Mucosa of descending colon (tissue), 3 donors: ENCODE results near the gene KRTAP10-9. TPM values are rescaled to one million over a fixed set of nuclear protein-coding genes. Genes with fewer than 3 reads are reported as not detected.

Experiments used
- ATAC-seq: fragments of 200-7000 bp; cut with Tn5 transposase; one replicate; pipeline ENCODE4 v1.9.1; 2020; ENCODE audit warnings: mild to moderate bottlenecking, moderate library complexity
- DNase-seq, 3 donors: peaks; one replicate each; pipeline ENCODE4 v3.0.0-alpha.2; 2020
- H3K36me3 ChIP-seq: fragments of 200-600 bp; one replicate; pipeline ENCODE4 v1.8.0; 2021; ENCODE audit warnings: low read depth, mild to moderate bottlenecking
- H3K4me1 ChIP-seq: fragments of 200-600 bp; one replicate; pipeline ENCODE4 v1.8.0; 2021; ENCODE audit warnings: low read depth, mild to moderate bottlenecking
- H3K4me3 ChIP-seq: fragments of 200-600 bp; one replicate; pipeline ENCODE4 v1.8.0; 2021; ENCODE audit warnings: mild to moderate bottlenecking
- H3K9me3 ChIP-seq: fragments of 200-600 bp; one replicate; pipeline ENCODE4 v1.8.0; 2021; ENCODE audit warnings: mild to moderate bottlenecking
- intact Hi-C, 2 donors: fragments of 100-400 bp; cut with DNase I in 1 of 2; cut with micrococcal nuclease in 1 of 2; formaldehyde crosslinking; loops; one replicate each; pipeline versions ENCODE4 v1.11.0 to v1.11.1; 2022; cut with DNase I, micrococcal nuclease
- total RNA-seq, 3 donors: library from RNA; stranded (reverse); fragmentation: NEBNext Ultra II Directional in 2 of 3; extraction: Animal tissue kit (Norgen Biotek cat#: 25700) in 2 of 3; gene quantifications; one replicate each; pipeline versions ENCODE4 v1.2.1 to v1.2.4, GENCODE V29; 2021 to 2023
- TF ChIP-seq, protein P1 (sequence below): fragments of 200-600 bp; IDR thresholded peaks from one replicate; pipeline ENCODE4 v1.8.0; 2022; ENCODE audit warnings: antibody characterized with exemption, mild to moderate bottlenecking
- donor health status: DM: no; HTN: no; CAD: no; lungs with moderate emphysema.
- donor health status: DM: no; HTN: no; CAD: no.
- donor health status: DM: no; HTN: yes; CAD: no.

KRTAP10-9 gene
- total RNA-seq, 3 donors from 2014 or later: not detected

GRCh38 chr21:44601596-44602462 is 25.1 kb upstream of the KRTAP10-9 start:
- no peaks in the 10 kb centered on the region for H3K36me3 ChIP-seq
- DNase-seq (no peak), ATAC-seq (no peak)
- H3K9me3 ChIP-seq: no peaks in the 10 kb centered on the region
- no peaks in the 10 kb centered on the region for H3K4me1 ChIP-seq
- intact Hi-C loops: no loop called here
- H3K4me3 ChIP-seq: no peak overlapping the region
- TF ChIP-seq, protein P1, sequence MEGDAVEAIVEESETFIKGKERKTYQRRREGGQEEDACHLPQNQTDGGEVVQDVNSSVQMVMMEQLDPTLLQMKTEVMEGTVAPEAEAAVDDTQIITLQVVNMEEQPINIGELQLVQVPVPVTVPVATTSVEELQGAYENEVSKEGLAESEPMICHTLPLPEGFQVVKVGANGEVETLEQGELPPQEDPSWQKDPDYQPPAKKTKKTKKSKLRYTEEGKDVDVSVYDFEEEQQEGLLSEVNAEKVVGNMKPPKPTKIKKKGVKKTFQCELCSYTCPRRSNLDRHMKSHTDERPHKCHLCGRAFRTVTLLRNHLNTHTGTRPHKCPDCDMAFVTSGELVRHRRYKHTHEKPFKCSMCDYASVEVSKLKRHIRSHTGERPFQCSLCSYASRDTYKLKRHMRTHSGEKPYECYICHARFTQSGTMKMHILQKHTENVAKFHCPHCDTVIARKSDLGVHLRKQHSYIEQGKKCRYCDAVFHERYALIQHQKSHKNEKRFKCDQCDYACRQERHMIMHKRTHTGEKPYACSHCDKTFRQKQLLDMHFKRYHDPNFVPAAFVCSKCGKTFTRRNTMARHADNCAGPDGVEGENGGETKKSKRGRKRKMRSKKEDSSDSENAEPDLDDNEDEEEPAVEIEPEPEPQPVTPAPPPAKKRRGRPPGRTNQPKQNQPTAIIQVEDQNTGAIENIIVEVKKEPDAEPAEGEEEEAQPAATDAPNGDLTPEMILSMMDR: no peak

- Histone ChIP-seq H3K4me3 (no peak overlapping the region), H3K36me3 (no peaks in the 10 kb centered on the region), H3K9me3 (no peaks in the 10 kb centered on the region), H3K4me1 (no peaks in the 10 kb centered on the region)
- intact Hi-C loops: no loop called here
- ATAC-seq (no peak), DNase-seq (no peak)
- TF ChIP-seq, protein P1: no peak
Observed at GRCh38 chr21:44602463-44602850, 24.4 kb upstream of the KRTAP10-9 start.

- TF ChIP-seq, protein P1: no peak
- no peak for ATAC-seq
- Histone ChIP-seq H3K9me3 (no peaks in the 10 kb centered on the region), H3K4me3 (no peak overlapping the region), H3K36me3 (no peaks in the 10 kb centered on the region), H3K4me1 (no peaks in the 10 kb centered on the region)
- DNase-seq: no peak
- intact Hi-C loops: no loop called here
Observed at GRCh38 chr21:44603109-44603875, 23.6 kb upstream of the KRTAP10-9 start.

- Histone ChIP-seq H3K4me3 (no peak overlapping the region), H3K36me3 (no peaks in the 10 kb centered on the region), H3K4me1 (no peaks in the 10 kb centered on the region), H3K9me3 (no peaks in the 10 kb centered on the region)
- TF ChIP-seq, protein P1: no peak
- ATAC-seq (no peak), DNase-seq (no peak)
- intact Hi-C loops: no loop called here
Observed at GRCh38 chr21:44603911-44604310, 23.0 kb upstream of the KRTAP10-9 start.

DNA sequence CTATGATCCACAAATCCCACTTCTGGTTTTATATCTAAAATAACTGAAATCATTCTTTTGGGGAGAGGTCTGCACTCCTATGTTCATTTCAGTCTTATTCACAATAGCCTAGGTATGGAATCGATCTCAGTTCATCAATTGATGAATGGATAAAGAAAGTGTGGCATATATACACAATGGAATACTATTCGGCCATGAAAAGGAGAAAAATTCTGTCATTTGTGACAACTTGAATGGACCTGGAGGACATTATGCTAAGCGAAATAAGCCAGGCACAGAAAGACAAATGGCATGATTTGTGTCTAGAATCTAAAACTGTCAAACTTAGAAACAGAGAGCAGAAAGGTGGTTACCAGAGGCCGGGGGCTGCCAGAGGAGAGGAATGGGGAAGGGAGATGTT is 20.4 kb upstream of the KRTAP10-9 start:
- TF ChIP-seq, protein P1: no peak
- H3K4me3 ChIP-seq: no peak overlapping the region
- ATAC-seq (no peak), DNase-seq (no peak)
- H3K9me3 ChIP-seq: peaks cover 11% of the 10 kb centered on the region
- H3K4me1 ChIP-seq: no peaks in the 10 kb centered on the region
- no peaks in the 10 kb centered on the region for H3K36me3 ChIP-seq
- intact Hi-C loops: no loop called here
